Upper lobe of left lung (tissue), 4 donors: ENCODE measurements around the gene ST7.

Source experiments
- CTCF ChIP-seq, 6 experiments: fragments of 450-650 bp in 4 of 6; fragments of 200-600 bp in 2 of 6; sonication (generic) in 2 of 6; IDR thresholded peaks; one replicate each; pipeline ENCODE4 v1.5.1; 2016 to 2019; ENCODE audit warnings: antibody characterized with exemption in 6 of 6
- EP300 ChIP-seq, 4 donors: sonication (generic); formaldehyde crosslinking; IDR thresholded peaks; one replicate each; pipeline ENCODE4 v1.5.1; 2017; ENCODE audit warnings: antibody characterized with exemption in 4 of 4, control low read depth in 2 of 4
- POLR2A ChIP-seq, 4 donors: fragments of 450-650 bp; IDR thresholded peaks; one replicate each; pipeline ENCODE4 v1.5.1; 2016 to 2017; ENCODE audit warnings: antibody characterized with exemption in 4 of 4, mild to moderate bottlenecking in 2 of 4

DNA sequence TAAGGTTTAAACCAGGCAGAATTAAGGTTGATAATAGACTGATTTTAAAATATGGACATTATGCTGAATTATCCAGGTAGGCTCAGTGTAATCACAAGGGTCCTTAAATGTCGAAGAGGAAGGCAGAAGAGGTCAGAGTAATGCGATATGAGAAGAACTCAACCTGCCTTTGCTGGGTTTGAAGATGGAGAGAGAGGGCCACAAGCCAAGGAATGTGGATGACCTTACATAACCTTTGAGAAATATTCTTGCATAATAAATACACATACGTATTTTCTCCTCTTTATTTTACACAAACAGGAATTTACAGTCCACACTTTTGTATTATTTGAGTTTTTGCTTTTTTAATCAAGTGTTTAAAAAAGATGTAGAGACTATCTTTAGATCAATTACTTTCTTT lies 88.5 kb downstream of the ST7 start:
- TF ChIP-seq CTCF (IDR thresholded peaks at IDR 0.05) (no peak), POLR2A (IDR thresholded peaks at IDR 0.05) (no peak), EP300 (IDR thresholded peaks at IDR 0.05) (no peak)
